Measurements from ENCODE around the gene ZNF213.

DNA sequence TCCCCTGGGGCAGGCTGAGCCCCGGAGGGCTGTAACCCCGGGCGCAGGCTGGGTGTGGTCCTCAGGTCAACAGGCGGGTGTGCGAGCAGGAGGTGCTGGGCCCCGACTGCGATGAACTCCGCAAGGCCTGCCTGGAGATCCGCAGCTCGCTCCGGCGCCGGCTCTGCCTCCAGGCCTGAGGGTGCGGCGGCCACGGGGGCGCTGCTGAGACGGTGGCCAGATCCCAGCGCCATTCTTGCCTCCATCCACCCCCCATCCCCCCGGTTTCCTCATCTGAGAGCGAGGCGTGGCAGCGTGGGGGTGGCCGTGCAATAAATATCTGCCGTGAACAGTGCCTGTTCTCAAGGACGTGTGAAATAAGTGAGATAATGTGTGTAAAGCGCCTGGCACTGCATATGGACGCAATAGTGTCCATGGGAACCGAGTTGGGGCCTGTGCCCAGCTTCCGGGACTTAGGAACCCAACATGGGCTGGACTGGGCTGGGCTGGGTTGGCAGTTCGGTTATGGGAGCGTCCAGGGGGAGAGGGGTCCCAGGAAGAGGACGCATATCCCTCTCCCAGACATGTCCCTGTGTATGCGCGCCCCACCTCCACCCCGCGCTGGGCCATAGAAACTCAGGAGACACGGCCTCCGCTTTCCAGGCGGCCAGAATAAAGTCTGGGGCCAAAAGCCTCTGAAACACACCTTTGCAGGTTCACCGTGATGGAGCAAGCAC is 15.0 kb downstream of the ZNF213 start:
- TF ChIP-seq, protein P1, sequence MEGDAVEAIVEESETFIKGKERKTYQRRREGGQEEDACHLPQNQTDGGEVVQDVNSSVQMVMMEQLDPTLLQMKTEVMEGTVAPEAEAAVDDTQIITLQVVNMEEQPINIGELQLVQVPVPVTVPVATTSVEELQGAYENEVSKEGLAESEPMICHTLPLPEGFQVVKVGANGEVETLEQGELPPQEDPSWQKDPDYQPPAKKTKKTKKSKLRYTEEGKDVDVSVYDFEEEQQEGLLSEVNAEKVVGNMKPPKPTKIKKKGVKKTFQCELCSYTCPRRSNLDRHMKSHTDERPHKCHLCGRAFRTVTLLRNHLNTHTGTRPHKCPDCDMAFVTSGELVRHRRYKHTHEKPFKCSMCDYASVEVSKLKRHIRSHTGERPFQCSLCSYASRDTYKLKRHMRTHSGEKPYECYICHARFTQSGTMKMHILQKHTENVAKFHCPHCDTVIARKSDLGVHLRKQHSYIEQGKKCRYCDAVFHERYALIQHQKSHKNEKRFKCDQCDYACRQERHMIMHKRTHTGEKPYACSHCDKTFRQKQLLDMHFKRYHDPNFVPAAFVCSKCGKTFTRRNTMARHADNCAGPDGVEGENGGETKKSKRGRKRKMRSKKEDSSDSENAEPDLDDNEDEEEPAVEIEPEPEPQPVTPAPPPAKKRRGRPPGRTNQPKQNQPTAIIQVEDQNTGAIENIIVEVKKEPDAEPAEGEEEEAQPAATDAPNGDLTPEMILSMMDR (IDR thresholded peaks at IDR 0.05), result peak in 5 of 6 experiments; percentile 17 to 32 (median 27)
- no peak for TF ChIP-seq POLR2A (IDR thresholded peaks at IDR 0.05)

Measured in esophagus squamous epithelium (tissue), 4 donors.